Stimulated activated naive CD8-positive, alpha-beta T cell treated with anti-CD3 and anti-CD28 coated beads, Interleukin-15, amount 100 ng/mL, for 72 hours (primary cell): ENCODE data around the gene LCE2B.

Experiments used
- ATAC-seq: fragments of 150-1000 bp; cut with Tn5 transposase; 2 replicates; pipeline ENCODE4 v1.10.0; 2021; ENCODE audit warnings: mild to moderate bottlenecking, moderate library complexity
- DNase-seq, 2 donors: peaks; one replicate each; pipeline ENCODE4 v3.0.0; 2021 to 2022
- H3K27ac Mint-ChIP-seq, 2 donors: one replicate each; pipeline ENCODE4 v1.8.0; 2022; ENCODE audit warnings: mild to moderate bottlenecking in 2 of 2, mixed read lengths in 2 of 2, moderate library complexity in 2 of 2
- H3K27me3 Mint-ChIP-seq: one replicate; pipeline ENCODE4 v1.8.0; 2022; ENCODE audit warnings: mixed read lengths
- H3K4me1 Mint-ChIP-seq: one replicate; pipeline ENCODE4 v1.8.0; 2022; ENCODE audit warnings: mild to moderate bottlenecking, mixed read lengths
- H3K4me3 Mint-ChIP-seq, 2 donors: one replicate each; pipeline ENCODE4 v1.8.0; 2022; ENCODE audit warnings: mild to moderate bottlenecking in 2 of 2, mixed read lengths in 2 of 2, moderate library complexity in 1 of 2
- H3K9me3 Mint-ChIP-seq, 2 donors: one replicate each; pipeline ENCODE4 v1.8.0; 2022; ENCODE audit warnings: mixed read lengths in 2 of 2

LCE2B gene

DNA sequence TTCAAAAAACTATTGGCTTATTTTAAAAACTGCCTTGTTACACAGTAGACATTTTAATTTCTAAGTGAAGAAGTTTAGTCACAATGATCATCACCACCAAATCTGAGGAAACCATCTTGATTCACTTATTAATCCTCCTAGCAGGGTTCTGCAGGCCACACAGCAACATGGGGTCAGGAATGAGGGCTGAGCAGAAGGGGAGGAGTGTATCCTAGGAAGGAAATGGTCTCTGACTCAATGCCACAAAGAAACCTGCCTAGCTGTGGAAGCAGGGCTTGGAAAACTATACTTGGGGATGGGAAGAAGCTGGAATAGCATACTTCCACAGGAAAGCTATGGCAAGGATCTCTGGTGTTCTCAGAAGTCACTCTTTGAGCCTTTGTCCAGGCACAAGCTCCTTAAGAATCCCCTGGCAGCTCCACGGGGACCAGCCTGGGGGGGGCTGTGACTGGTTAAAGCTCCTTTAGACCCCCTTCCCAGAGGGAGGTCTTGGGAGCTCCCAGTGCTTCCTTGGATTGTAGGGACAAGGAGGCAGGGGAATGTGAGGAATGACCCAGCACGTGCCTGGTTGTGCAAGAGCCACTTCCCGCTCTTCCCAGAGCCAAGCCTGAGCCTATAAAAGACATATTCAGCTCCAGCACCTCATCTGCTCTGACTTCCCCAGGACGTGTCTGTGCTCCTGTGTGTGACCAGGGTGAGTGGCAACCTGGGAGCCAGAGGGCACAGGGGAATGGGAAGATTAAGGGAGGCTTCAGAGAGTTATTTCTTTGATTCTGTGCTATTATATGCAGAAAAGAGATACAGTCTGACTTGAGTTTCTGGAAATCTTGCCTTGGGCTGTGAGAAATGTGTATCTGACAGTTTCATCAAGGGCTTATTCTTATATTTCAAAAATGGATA is 12.0 kb downstream of the LCE2B start, which contains the start of gene LCE2A:
Gene LCE2A, plus strand, starts transcription at position 645 of the 900 bp plus-strand sequence. CDS start 557 bp downstream, outside the sequence.
- DNase-seq: no peak
- peaks cover 13% of the 10 kb centered on the region for H3K27me3 Mint-ChIP-seq
- H3K27ac Mint-ChIP-seq: peak within 1 kb of the TSS in 1 of 2 donors; percentile 20

DNA sequence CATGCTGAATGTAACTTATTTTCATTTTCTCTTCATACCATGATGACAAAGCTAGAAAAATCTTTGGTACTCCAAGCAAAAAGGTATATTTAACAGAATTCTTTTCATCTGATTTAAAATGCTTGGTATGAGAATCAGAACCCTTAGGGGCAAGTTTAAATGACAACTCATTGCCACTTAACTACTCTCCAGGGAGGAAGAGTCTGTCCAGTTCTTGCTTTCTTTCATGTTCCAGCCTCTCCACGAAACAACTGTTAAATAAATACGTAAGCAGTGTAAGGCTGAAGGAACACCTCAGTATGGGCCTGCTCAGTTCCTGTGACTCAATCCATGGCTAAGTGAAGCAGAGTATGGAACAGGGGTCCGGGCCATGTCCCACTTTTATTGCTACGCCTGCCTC is 13.8 kb downstream of the LCE2B start:
- H3K9me3 Mint-ChIP-seq: no peaks in the 10 kb centered on the region
- peaks cover 8% of the 10 kb centered on the region for H3K27me3 Mint-ChIP-seq
- DNase-seq (no peak), ATAC-seq (no peak)
- H3K4me1 Mint-ChIP-seq: no peaks in the 10 kb centered on the region
- H3K4me3 Mint-ChIP-seq: no peak overlapping the region
- no peak overlapping the region for H3K27ac Mint-ChIP-seq

More for the DNA sequence above, 12.0 kb downstream of the LCE2B start, which contains the start of gene LCE2A:
- peaks cover 0 to 8% of the 10 kb centered on the region in 2 donors for H3K9me3 Mint-ChIP-seq
- no peaks in the 10 kb centered on the region for H3K4me1 Mint-ChIP-seq
- no peak within 1 kb of the TSS for H3K4me3 Mint-ChIP-seq
- no peak for ATAC-seq

DNA sequence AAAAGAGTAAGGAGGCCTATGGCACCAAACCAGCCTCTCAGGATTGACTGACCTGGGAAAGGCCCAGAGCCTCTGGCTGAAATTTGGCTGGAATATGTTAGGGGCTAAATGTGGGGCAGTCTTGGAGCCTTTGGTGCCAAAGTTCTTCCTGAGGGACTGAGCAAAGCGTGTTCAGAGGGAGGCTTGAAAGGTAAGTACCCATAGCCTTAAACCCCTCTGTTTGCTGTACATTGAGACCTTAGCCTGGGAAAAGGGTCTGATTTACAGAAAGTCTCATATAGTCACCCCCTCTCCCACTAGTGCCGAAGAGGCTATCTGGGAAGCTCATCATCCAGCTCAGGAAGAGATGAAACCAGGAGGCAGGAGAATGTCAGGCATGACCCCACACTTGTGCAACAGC is 21.9 kb downstream of the LCE2B start, which contains the start of gene LCE4A:
Gene LCE4A, plus strand, starts transcription at position 301 of the 400 bp plus-strand sequence. CDS start 916 bp downstream, outside the sequence.
- Mint-ChIP-seq H3K27ac (peak within 1 kb of the TSS in 1 of 2 donors; percentile 43), H3K4me1 (no peaks in the 10 kb centered on the region), H3K9me3 (no peaks in the 10 kb centered on the region), H3K27me3 (peaks cover 30% of the 10 kb centered on the region), H3K4me3 (no peak within 1 kb of the TSS)
- DNase-seq: no peak
- ATAC-seq: no peak

DNA sequence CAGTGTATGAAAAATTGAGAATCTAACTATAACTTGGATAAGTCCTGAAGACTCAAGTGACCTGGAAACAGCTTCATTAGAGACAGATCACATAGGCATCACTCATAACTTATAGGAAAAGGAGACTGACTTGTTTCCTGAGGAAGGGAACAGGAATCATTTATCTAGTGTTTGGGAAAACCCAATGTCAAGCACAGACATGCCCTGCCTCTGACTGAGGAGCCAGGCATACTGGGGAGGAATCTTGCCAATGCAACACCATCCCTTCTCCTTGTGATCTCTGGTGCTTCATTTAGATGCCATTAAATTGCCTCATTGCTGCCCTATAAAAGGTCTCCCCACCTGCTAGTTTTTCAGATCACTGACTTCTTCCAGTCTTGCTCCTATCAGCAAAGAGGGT is 32.3 kb downstream of the LCE2B start:
- DNase-seq (no peak), ATAC-seq (no peak)
- Mint-ChIP-seq H3K4me1 (no peaks in the 10 kb centered on the region), H3K27ac (no peak overlapping the region), H3K9me3 (peaks cover 0 to 11% of the 10 kb centered on the region in 2 donors), H3K4me3 (no peak overlapping the region), H3K27me3 (peaks cover 18% of the 10 kb centered on the region)

DNA sequence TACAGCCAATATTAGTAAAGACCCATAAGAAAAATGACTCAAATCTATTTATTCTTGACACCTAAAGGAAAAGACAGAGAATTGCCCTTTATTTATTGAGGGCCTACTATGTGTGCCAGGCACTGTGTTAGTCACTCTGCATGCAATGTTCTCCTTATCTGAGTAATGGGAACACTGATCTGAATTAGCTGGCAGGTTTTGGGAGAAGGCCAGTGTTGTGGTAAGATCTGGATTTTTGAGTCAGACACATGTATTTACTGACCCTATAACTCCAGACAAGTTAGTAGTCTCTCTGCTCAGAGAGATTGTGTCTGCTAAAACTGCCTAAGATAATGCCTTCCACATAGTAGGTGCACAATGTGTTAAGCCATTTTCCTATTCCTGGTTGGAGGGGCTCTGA is 39.3 kb downstream of the LCE2B start:
- no peaks in the 10 kb centered on the region for H3K9me3 Mint-ChIP-seq
- no peak for DNase-seq
- no peaks in the 10 kb centered on the region for H3K4me1 Mint-ChIP-seq

DNA sequence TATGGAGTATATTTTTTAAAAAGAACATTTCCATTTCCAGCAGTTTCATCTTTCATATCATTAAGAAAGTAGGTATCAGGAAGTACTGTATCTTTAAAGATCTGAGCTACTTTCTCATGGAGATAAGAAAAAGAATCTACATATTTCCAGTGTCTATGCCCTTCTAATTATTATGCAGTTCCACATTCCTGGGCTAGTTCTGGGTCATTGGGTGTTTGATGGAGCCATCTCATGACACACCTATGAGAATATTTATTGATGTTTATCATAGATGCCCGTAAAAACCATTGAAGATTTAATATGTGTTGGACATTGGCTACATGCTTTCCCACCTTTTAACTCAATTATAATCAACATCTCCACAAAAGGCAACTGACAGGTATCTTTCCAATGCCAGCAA is 43.1 kb downstream of the LCE2B start:
- DNase-seq (no peak), ATAC-seq (no peak)
- H3K9me3 Mint-ChIP-seq: no peaks in the 10 kb centered on the region
- no peak overlapping the region for H3K4me3 Mint-ChIP-seq
- no peaks in the 10 kb centered on the region for H3K4me1 Mint-ChIP-seq
- no peaks in the 10 kb centered on the region for H3K27me3 Mint-ChIP-seq
- no peak overlapping the region for H3K27ac Mint-ChIP-seq

More for the DNA sequence above, 39.3 kb downstream of the LCE2B start:
- no peak for ATAC-seq
- Mint-ChIP-seq H3K27me3 (no peaks in the 10 kb centered on the region), H3K27ac (no peak overlapping the region), H3K4me3 (no peak overlapping the region)

DNA sequence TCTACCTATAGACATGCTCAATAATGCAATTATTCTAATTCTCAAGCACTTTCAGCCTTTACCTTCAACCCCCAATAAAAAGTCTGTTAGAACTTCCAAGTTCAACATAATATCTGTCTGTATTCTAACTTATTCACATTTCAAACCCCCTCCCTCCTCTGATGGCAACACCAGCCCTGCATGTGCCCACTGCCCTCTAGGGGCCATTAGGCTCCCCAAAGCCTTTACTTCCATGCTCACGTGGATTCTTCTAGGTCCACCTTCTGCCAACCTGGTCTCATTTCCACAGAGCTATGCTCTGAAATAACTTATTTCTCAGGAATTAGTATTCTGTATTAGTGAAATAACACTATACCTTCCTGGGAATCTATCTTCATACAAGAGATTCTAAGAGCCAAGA is 49.7 kb downstream of the LCE2B start:
- Mint-ChIP-seq H3K9me3 (no peaks in the 10 kb centered on the region), H3K27me3 (peaks cover 40% of the 10 kb centered on the region), H3K4me1 (no peaks in the 10 kb centered on the region), H3K4me3 (no peak overlapping the region), H3K27ac (no peak overlapping the region)
- no peak for DNase-seq
- no peak for ATAC-seq
